GM12873 (cell line): ENCODE data around the gene OR7C1.

ENCODE experiments used
- TF ChIP-seq, protein P1 (sequence below): IDR thresholded peaks from 2 replicates; pipeline ENCODE4 v1.5.1; 2012; ENCODE audit warnings: low read depth, mild to moderate bottlenecking, moderate library complexity, low read length, control low read depth; ENCODE audit not compliant: insufficient read depth; ENCODE audit errors: missing control alignments

OR7C1 gene

DNA sequence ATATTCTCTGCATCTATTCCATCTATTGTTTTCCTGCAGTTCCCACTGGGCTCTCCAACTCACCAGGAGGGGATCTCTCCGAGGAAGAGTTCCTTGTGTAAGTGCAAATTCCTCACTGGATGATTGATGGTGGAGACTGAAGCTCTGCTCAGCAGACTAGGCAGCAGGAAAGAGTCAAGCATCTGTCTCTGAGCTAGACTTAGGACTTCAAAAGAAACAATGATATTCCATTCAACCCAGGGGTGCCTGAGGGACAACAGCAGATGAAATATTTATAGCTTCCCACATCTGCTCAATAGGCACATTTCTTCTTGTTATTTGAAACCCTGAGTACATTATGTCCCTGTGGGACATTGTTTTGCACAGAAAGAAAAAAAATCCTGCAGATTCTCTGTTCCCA, at the start of gene OR7C1, which contains the start of gene OR7A5:
TSS of gene OR7C1 (minus strand) at position 175 of the 400 bp plus-strand sequence. CDS start 35,049 bp downstream, outside the sequence.
TSS of gene OR7A5 (minus strand) at position 175 of the 400 bp plus-strand sequence. CDS start 6,944 bp downstream, outside the sequence.
- TF ChIP-seq, protein P1, sequence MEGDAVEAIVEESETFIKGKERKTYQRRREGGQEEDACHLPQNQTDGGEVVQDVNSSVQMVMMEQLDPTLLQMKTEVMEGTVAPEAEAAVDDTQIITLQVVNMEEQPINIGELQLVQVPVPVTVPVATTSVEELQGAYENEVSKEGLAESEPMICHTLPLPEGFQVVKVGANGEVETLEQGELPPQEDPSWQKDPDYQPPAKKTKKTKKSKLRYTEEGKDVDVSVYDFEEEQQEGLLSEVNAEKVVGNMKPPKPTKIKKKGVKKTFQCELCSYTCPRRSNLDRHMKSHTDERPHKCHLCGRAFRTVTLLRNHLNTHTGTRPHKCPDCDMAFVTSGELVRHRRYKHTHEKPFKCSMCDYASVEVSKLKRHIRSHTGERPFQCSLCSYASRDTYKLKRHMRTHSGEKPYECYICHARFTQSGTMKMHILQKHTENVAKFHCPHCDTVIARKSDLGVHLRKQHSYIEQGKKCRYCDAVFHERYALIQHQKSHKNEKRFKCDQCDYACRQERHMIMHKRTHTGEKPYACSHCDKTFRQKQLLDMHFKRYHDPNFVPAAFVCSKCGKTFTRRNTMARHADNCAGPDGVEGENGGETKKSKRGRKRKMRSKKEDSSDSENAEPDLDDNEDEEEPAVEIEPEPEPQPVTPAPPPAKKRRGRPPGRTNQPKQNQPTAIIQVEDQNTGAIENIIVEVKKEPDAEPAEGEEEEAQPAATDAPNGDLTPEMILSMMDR: no peak

DNA sequence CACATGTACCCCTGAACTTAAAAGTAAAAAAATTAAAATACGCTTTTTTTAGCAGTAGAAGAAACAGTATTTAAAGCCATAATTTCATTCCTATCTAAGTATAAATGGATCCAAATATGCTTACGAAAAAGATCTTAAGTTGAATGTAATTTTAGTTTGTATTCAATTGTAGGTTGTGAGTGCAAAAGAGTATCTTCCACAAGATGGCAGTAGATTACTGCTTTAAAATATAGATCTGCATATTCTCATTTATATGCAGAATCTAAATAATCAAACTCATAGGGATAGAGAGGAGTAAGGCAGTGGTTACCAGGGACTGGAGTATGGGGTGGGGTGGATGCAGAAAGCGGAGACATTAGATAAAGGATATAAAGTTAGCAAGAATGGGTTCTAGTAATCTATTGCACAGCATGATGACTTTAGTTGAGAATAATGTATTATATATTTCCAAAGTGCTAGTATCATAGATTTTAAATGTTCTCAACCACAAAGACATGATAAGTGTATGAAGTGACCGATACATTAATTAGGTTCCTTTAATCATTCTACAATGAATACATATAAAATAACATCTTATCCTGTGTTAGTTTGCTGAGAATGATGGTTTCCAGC, 36.7 kb upstream of the OR7C1 start:
- TF ChIP-seq, protein P1: peak; percentile 45

- TF ChIP-seq, protein P1: no peak
These were observed 33.5 kb upstream of the OR7C1 start for GRCh38 chr19:14868497-14868896.

DNA sequence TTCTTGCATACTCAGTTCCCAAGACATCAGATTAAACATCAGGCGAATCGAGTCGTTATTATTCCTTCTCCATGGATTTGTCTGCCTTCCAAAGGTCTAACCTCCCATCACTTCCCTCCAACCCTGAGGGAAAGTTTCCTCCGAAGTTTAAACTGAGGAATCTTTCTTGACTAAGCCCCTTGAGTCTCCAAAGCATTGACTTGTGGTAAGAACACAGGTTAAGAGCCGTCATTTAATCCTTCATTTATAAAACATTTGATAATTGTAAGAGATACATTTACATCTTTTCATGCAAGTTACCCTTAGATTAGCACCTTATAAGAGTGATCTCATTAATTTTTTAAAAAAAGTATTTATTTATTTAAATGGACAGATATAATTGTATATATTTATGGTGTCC, 13.8 kb upstream of the OR7C1 start, which contains the start of gene OR7A10:
TSS of gene OR7A10 (minus strand) at position 101 of the 400 bp plus-strand sequence. CDS start 7,045 bp downstream, outside the sequence.
- TF ChIP-seq, protein P1: no peak

DNA sequence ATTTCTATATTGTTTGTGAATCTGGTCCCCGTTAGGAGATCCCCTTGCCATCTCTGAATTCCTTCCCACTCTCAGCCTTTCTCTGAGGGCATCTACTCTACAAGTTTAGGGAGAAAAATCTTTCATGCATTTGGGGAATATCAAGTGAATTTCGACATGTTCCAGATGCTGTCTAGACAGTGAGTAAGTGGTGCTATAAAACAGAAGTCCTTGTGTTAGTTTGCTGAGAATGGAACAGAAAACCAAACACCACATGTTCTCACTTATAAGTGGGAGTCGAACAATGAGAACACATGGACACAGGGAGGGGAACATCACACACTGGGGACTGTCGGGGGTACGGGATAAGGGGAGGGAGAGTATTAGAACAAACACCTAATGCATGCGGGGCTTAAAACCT, 8.6 kb upstream of the OR7C1 start:
- TF ChIP-seq, protein P1: no peak

GRCh38 chr19:14843169-14843568, 8.2 kb upstream of the OR7C1 start:
- TF ChIP-seq, protein P1: no peak

- TF ChIP-seq, protein P1: no peak
These were observed 5.2 kb upstream of the OR7C1 start for GRCh38 chr19:14840206-14840605.
